LNCaP clone FGC (cell line): ENCODE measurements around the gene TTLL13.

Experiments
- DNase-seq: peaks from one replicate; pipeline ENCODE4 v3.0.0-alpha.2; 2011; ENCODE audit warnings: low read depth
- H3K4me3 ChIP-seq: 2 replicates; pipeline ENCODE4 v1.5.1; 2011; ENCODE audit warnings: mild to moderate bottlenecking, low read depth, low read length, control low read depth
- CTCF ChIP-seq: IDR thresholded peaks from 2 replicates; pipeline ENCODE4 v1.5.1; 2012; ENCODE audit warnings: mild to moderate bottlenecking; ENCODE audit not compliant: control insufficient read depth, insufficient read depth; ENCODE audit errors: extremely low read depth

Gene TTLL13

GRCh38 chr15:90309020-90309419, 59.7 kb downstream of the TTLL13 start:
- DNase-seq = no peak
- H3K4me3 ChIP-seq = no peak overlapping the region
- TF ChIP-seq CTCF = no peak
